GM23338 (cell line): ENCODE measurements around the gene GRAMD1C.

Experiments used
- CREB1 ChIP-seq: fragments of 250-450 bp; sonication (Bioruptor Pico); IDR thresholded peaks from 2 replicates; pipeline ENCODE4 v1.5.0; 2020; ENCODE audit warnings: low read depth, mild to moderate bottlenecking, moderate library complexity
- EZH2 ChIP-seq: fragments of 200-600 bp; sonication (generic); IDR thresholded peaks from one replicate; pipeline ENCODE4 v1.8.0; 2017; ENCODE audit warnings: antibody characterized with exemption, mild to moderate bottlenecking, low read depth; ENCODE audit not compliant: unreplicated experiment
- EZH2phosphoT487 ChIP-seq: fragments of 200-600 bp; sonication (generic); IDR thresholded peaks from one replicate; pipeline ENCODE4 v1.8.1; 2018; ENCODE audit warnings: antibody characterized with exemption; ENCODE audit not compliant: unreplicated experiment
- JUNB ChIP-seq: IDR thresholded peaks from one replicate; pipeline ENCODE4 v1.6.1; 2016; ENCODE audit warnings: antibody characterized with exemption; ENCODE audit not compliant: unreplicated experiment
- POLR2AphosphoS5 ChIP-seq: IDR thresholded peaks from 2 replicates; pipeline ENCODE4 v1.6.1; 2016; ENCODE audit warnings: antibody characterized with exemption, low read depth
- STAT1 ChIP-seq: IDR thresholded peaks from one replicate; pipeline ENCODE4 v1.6.1; 2016; ENCODE audit warnings: antibody characterized with exemption; ENCODE audit not compliant: unreplicated experiment
- ZNF114 ChIP-seq: fragments of 250-450 bp; sonication (Bioruptor Pico); IDR thresholded peaks from 2 replicates; pipeline ENCODE4 v1.5.0; 2020; ENCODE audit warnings: mild to moderate bottlenecking, moderate library complexity
- ZNF331 ChIP-seq: fragments of 250-450 bp; sonication (Bioruptor Pico); IDR thresholded peaks from 2 replicates; pipeline ENCODE4 v1.5.0; 2020; ENCODE audit warnings: low read depth, mild to moderate bottlenecking, moderate library complexity
- TF ChIP-seq, protein P1 (sequence below), 2 experiments: fragments of 200-600 bp in 1 of 2; sonication (generic) in 1 of 2; conservative IDR thresholded peaks; 2 replicates each; pipeline versions ENCODE4 v1.5.1 to v1.6.1; 2016 to 2017; ENCODE audit warnings: antibody characterized with exemption in 2 of 2, low read depth in 2 of 2, mild to moderate bottlenecking in 2 of 2, moderate library complexity in 1 of 2
- TF ChIP-seq, protein P2 (sequence below): IDR thresholded peaks from one replicate; pipeline ENCODE4 v1.6.1; 2018; ENCODE audit warnings: antibody characterized with exemption; ENCODE audit not compliant: unreplicated experiment
- TF ChIP-seq, protein P3 (sequence below): fragments of 250-450 bp; sonication (Bioruptor Pico); IDR thresholded peaks from 2 replicates; pipeline ENCODE4 v1.5.0; 2020; ENCODE audit warnings: mild to moderate bottlenecking, moderate library complexity
- TF ChIP-seq, protein P4 (sequence below): IDR thresholded peaks from 2 replicates; pipeline ENCODE4 v1.6.1; 2016; ENCODE audit warnings: antibody characterized with exemption

DNA sequence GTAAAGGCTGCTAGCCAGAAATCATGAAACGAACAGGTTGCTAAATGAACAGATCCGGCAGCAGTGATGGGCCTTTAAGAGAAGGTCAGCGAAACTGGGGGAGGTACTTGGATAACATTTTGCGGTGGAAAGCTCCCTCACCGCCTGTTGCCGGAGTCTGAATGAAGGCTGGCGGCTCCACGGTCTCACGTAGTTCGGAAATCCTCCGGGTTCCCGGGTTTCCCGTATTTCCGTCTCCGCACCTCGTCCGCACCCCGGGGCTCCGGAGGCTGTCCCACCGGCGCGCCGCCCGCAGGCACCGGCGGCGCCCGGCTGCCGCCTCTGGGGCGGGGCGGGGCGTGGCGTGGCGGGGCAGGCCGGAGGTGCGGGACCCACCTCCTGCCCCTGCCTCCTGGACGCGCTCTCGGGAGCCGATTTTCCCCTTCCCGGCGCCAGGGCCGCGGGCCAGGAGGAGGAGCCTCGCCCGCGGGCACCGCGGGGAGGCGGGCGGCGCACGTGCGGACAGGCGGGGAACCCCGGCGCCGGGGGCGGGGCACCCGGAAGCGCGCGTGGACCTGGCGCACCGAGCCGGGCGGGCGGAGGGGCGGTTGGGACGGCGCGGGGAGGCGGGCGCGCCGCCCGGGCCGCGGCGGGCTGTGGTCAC, 108.9 kb downstream of the GRAMD1C start, which contains the start of gene ZDHHC23:
- TF ChIP-seq, protein P1, sequence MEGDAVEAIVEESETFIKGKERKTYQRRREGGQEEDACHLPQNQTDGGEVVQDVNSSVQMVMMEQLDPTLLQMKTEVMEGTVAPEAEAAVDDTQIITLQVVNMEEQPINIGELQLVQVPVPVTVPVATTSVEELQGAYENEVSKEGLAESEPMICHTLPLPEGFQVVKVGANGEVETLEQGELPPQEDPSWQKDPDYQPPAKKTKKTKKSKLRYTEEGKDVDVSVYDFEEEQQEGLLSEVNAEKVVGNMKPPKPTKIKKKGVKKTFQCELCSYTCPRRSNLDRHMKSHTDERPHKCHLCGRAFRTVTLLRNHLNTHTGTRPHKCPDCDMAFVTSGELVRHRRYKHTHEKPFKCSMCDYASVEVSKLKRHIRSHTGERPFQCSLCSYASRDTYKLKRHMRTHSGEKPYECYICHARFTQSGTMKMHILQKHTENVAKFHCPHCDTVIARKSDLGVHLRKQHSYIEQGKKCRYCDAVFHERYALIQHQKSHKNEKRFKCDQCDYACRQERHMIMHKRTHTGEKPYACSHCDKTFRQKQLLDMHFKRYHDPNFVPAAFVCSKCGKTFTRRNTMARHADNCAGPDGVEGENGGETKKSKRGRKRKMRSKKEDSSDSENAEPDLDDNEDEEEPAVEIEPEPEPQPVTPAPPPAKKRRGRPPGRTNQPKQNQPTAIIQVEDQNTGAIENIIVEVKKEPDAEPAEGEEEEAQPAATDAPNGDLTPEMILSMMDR (conservative IDR thresholded peaks at IDR 0.05; ENCODE audit: low read depth in 2 of 2): no peak
- TF ChIP-seq EZH2 (no peak), ZNF331 (no peak), CREB1 (no peak), EZH2phosphoT487 (no peak), POLR2AphosphoS5 (no peak), JUNB (no peak), ZNF114 (CRISPR knock-in tag) (no peak), STAT1 (no peak)
- TF ChIP-seq, protein P2, sequence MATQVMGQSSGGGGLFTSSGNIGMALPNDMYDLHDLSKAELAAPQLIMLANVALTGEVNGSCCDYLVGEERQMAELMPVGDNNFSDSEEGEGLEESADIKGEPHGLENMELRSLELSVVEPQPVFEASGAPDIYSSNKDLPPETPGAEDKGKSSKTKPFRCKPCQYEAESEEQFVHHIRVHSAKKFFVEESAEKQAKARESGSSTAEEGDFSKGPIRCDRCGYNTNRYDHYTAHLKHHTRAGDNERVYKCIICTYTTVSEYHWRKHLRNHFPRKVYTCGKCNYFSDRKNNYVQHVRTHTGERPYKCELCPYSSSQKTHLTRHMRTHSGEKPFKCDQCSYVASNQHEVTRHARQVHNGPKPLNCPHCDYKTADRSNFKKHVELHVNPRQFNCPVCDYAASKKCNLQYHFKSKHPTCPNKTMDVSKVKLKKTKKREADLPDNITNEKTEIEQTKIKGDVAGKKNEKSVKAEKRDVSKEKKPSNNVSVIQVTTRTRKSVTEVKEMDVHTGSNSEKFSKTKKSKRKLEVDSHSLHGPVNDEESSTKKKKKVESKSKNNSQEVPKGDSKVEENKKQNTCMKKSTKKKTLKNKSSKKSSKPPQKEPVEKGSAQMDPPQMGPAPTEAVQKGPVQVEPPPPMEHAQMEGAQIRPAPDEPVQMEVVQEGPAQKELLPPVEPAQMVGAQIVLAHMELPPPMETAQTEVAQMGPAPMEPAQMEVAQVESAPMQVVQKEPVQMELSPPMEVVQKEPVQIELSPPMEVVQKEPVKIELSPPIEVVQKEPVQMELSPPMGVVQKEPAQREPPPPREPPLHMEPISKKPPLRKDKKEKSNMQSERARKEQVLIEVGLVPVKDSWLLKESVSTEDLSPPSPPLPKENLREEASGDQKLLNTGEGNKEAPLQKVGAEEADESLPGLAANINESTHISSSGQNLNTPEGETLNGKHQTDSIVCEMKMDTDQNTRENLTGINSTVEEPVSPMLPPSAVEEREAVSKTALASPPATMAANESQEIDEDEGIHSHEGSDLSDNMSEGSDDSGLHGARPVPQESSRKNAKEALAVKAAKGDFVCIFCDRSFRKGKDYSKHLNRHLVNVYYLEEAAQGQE: no peak
- TF ChIP-seq, protein P3, sequence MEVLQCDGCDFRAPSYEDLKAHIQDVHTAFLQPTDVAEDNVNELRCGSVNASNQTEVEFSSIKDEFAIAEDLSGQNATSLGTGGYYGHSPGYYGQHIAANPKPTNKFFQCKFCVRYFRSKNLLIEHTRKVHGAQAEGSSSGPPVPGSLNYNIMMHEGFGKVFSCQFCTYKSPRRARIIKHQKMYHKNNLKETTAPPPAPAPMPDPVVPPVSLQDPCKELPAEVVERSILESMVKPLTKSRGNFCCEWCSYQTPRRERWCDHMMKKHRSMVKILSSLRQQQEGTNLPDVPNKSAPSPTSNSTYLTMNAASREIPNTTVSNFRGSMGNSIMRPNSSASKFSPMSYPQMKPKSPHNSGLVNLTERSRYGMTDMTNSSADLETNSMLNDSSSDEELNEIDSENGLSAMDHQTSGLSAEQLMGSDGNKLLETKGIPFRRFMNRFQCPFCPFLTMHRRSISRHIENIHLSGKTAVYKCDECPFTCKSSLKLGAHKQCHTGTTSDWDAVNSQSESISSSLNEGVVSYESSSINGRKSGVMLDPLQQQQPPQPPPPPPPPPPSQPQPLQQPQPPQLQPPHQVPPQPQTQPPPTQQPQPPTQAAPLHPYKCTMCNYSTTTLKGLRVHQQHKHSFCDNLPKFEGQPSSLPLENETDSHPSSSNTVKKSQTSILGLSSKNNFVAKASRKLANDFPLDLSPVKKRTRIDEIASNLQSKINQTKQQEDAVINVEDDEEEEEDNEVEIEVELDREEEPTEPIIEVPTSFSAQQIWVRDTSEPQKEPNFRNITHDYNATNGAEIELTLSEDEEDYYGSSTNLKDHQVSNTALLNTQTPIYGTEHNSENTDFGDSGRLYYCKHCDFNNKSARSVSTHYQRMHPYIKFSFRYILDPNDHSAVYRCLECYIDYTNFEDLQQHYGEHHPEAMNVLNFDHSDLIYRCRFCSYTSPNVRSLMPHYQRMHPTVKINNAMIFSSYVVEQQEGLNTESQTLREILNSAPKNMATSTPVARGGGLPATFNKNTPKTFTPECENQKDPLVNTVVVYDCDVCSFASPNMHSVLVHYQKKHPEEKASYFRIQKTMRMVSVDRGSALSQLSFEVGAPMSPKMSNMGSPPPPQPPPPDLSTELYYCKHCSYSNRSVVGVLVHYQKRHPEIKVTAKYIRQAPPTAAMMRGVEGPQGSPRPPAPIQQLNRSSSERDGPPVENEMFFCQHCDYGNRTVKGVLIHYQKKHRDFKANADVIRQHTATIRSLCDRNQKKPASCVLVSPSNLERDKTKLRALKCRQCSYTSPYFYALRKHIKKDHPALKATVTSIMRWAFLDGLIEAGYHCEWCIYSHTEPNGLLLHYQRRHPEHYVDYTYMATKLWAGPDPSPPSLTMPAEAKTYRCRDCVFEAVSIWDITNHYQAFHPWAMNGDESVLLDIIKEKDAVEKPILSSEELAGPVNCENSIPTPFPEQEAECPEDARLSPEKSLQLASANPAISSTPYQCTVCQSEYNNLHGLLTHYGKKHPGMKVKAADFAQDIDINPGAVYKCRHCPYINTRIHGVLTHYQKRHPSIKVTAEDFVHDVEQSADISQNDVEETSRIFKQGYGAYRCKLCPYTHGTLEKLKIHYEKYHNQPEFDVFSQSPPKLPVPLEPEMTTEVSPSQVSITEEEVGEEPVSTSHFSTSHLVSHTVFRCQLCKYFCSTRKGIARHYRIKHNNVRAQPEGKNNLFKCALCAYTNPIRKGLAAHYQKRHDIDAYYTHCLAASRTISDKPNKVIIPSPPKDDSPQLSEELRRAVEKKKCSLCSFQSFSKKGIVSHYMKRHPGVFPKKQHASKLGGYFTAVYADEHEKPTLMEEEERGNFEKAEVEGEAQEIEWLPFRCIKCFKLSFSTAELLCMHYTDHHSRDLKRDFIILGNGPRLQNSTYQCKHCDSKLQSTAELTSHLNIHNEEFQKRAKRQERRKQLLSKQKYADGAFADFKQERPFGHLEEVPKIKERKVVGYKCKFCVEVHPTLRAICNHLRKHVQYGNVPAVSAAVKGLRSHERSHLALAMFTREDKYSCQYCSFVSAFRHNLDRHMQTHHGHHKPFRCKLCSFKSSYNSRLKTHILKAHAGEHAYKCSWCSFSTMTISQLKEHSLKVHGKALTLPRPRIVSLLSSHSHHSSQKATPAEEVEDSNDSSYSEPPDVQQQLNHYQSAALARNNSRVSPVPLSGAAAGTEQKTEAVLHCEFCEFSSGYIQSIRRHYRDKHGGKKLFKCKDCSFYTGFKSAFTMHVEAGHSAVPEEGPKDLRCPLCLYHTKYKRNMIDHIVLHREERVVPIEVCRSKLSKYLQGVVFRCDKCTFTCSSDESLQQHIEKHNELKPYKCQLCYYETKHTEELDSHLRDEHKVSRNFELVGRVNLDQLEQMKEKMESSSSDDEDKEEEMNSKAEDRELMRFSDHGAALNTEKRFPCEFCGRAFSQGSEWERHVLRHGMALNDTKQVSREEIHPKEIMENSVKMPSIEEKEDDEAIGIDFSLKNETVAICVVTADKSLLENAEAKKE (CRISPR knock-in tag): no peak
- TF ChIP-seq, protein P4, sequence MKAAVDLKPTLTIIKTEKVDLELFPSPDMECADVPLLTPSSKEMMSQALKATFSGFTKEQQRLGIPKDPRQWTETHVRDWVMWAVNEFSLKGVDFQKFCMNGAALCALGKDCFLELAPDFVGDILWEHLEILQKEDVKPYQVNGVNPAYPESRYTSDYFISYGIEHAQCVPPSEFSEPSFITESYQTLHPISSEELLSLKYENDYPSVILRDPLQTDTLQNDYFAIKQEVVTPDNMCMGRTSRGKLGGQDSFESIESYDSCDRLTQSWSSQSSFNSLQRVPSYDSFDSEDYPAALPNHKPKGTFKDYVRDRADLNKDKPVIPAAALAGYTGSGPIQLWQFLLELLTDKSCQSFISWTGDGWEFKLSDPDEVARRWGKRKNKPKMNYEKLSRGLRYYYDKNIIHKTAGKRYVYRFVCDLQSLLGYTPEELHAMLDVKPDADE: no peak
